SK-N-SH (cell line): ENCODE data around the gene KDSR. TPM values are rescaled to one million over a fixed set of nuclear protein-coding genes. Genes with fewer than 3 reads are reported as not detected.

Experiments
- CTCF ChIA-PET: fragments of 300-600, 350-600 bp; formaldehyde crosslinking; extraction: SDS; loops from one replicate; lab custom pipeline; 2021; lab: Yijun Ruan, JAX
- POLR2A ChIA-PET: fragments of 350-600 bp; sonication (Branson Sonifier 250); formaldehyde crosslinking; extraction: SDS; loops from one replicate; lab custom pipeline; 2020; ENCODE audit warnings: antibody characterized with exemption, inconsistent platforms; lab: Yijun Ruan, JAX
- DNase-seq: peaks from one replicate; pipeline ENCODE4 v3.0.0; 2012
- H2AFZ ChIP-seq: fragments of 200-600 bp; sonication (generic); 2 replicates; pipeline ENCODE4 v1.8.1; 2016; ENCODE audit warnings: antibody characterized with exemption, mild to moderate bottlenecking, low read depth
- H3F3A ChIP-seq: fragments of 200-600 bp; sonication (generic); replicated peaks from 2 replicates; pipeline ENCODE3; 2016; ENCODE audit warnings: antibody characterized with exemption, mild to moderate bottlenecking; ENCODE audit not compliant: insufficient read depth
- H3K27ac ChIP-seq, 2 experiments: fragments of 200-500 bp in 1 of 2; fragments of 200-600 bp in 1 of 2; sonication (Bioruptor generic) in 1 of 2; sonication (generic), shearing (Covaris generic) in 1 of 2; 2 replicates each; pipeline versions ENCODE4 v1.5.1 to v1.6.1; 2014 to 2016; ENCODE audit warnings: low read depth in 2 of 2, inconsistent platforms in 1 of 2, low read length in 1 of 2, mild to moderate bottlenecking in 1 of 2, mixed read lengths in 1 of 2
- H3K27me3 ChIP-seq: fragments of 200-600 bp; sonication (generic), shearing (Covaris generic); 2 replicates; pipeline ENCODE4 v1.6.1; 2016; ENCODE audit warnings: mixed run types; ENCODE audit not compliant: insufficient read depth
- H3K36me3 ChIP-seq, 2 experiments: fragments of 200-500 bp in 1 of 2; fragments of 200-600 bp in 1 of 2; sonication (Bioruptor generic) in 1 of 2; sonication (generic) in 1 of 2; replicated peaks in 1 of 2; 2 replicates each; pipeline versions ENCODE3 to v1.5.1; 2014 to 2016; ENCODE audit warnings: low read length in 1 of 2, mild to moderate bottlenecking in 1 of 2; ENCODE audit not compliant: insufficient read depth in 2 of 2, control insufficient read depth in 1 of 2
- H3K4me1 ChIP-seq, 2 experiments: fragments of 200-500 bp in 1 of 2; fragments of 200-600 bp in 1 of 2; sonication (Bioruptor generic) in 1 of 2; sonication (generic), shearing (Covaris generic) in 1 of 2; 2 replicates each; pipeline versions ENCODE4 v1.5.1 to v1.6.1; 2014 to 2016; ENCODE audit warnings: low read depth in 1 of 2, low read length in 1 of 2, mixed run types in 1 of 2; ENCODE audit not compliant: insufficient read depth in 2 of 2, control insufficient read depth in 1 of 2
- H3K4me2 ChIP-seq: fragments of 200-600 bp; sonication (generic), shearing (Covaris generic); 2 replicates; pipeline ENCODE4 v1.6.1; 2017; ENCODE audit warnings: mixed run types
- H3K4me3 ChIP-seq, 2 experiments: fragments of 200-500 bp in 1 of 2; fragments of 200-600 bp in 1 of 2; sonication (Bioruptor generic) in 1 of 2; sonication (generic), shearing (Covaris generic) in 1 of 2; 2 replicates each; pipeline versions ENCODE4 v1.5.1 to v1.8.1; 2014 to 2016; ENCODE audit warnings: low read depth in 2 of 2, inconsistent platforms in 1 of 2, low read length in 1 of 2, mild to moderate bottlenecking in 1 of 2, mixed read lengths in 1 of 2, moderate library complexity in 1 of 2
- H3K79me2 ChIP-seq: fragments of 200-600 bp; sonication (generic); 2 replicates; pipeline ENCODE4 v1.8.1; 2017; ENCODE audit warnings: mild to moderate bottlenecking; ENCODE audit not compliant: insufficient read depth
- H3K9ac ChIP-seq: fragments of 200-600 bp; sonication (generic); 2 replicates; pipeline ENCODE4 v1.6.1; 2017; ENCODE audit warnings: mixed run types
- H3K9me2 ChIP-seq: fragments of 200-600 bp; sonication (generic); 2 replicates; pipeline ENCODE4 v1.6.1; 2017; ENCODE audit warnings: mixed run types
- H3K9me3 ChIP-seq: fragments of 200-600 bp; sonication (generic); 2 replicates; pipeline ENCODE4 v1.6.1; 2017; ENCODE audit warnings: mixed run types, mild to moderate bottlenecking, moderate library complexity
- H4K20me1 ChIP-seq: fragments of 200-600 bp; sonication (generic); 2 replicates; pipeline ENCODE4 v1.6.1; 2017; ENCODE audit warnings: mild to moderate bottlenecking, mixed run types; ENCODE audit not compliant: insufficient read depth
- EZH2phosphoT487 ChIP-seq: fragments of 200-600 bp; sonication (generic); IDR thresholded peaks from 2 replicates; pipeline ENCODE4 v1.6.1; 2017; ENCODE audit warnings: low read depth, mixed run types, mild to moderate bottlenecking, antibody characterized with exemption, moderate library complexity, borderline replicate concordance
- GATA2 ChIP-seq: sonication (generic); formaldehyde crosslinking; IDR thresholded peaks from 2 replicates; pipeline ENCODE4 v1.5.0; 2020; ENCODE audit warnings: mild to moderate bottlenecking, missing genetic modification reagents
- MAX ChIP-seq: IDR thresholded peaks from 2 replicates; pipeline ENCODE4 v1.4.0; 2012; ENCODE audit warnings: low read depth
- NRF1 ChIP-seq: IDR thresholded peaks from 2 replicates; pipeline ENCODE4 v1.6.1; 2012; ENCODE audit warnings: low read depth, mild to moderate bottlenecking, low read length
- RCOR1 ChIP-seq: fragments of 150-350 bp; IDR thresholded peaks from 2 replicates; pipeline ENCODE4 v1.6.1; 2017; ENCODE audit warnings: antibody characterized with exemption, low read length
- SMC3 ChIP-seq: IDR thresholded peaks from 2 replicates; pipeline ENCODE4 v1.6.1; 2012; ENCODE audit warnings: low read depth, low read length, improper control_type of control experiment
- TCF12 ChIP-seq: IDR thresholded peaks from 2 replicates; pipeline ENCODE4 v1.4.0; 2012
- WGBS: methylation state at CpG from one replicate; pipeline ENCODE4 v1.1.6; 2017; ENCODE audit warnings: low lambda C conversion rate; 5-methylcytosine and 5-hydroxymethylcytosine counted together
- polyA plus RNA-seq, 3 experiments: library from polyadenylated mRNA; depleted of rRNA; stranded (reverse); fragments of >200 nt; gene quantifications; 2 replicates each; pipeline ENCODE4 v1.2.3, GENCODE V29; 2012
- TF ChIP-seq, protein P1 (sequence below): fragments of 150-350 bp; IDR thresholded peaks from 2 replicates; pipeline ENCODE4 v1.6.1; 2017; ENCODE audit warnings: antibody characterized with exemption, low read length, low read depth, borderline replicate concordance

KDSR gene
- polyA plus RNA-seq, 1 of the 3 experiments (the other 2 are of a cell fraction), result 22.3 TPM

DNA sequence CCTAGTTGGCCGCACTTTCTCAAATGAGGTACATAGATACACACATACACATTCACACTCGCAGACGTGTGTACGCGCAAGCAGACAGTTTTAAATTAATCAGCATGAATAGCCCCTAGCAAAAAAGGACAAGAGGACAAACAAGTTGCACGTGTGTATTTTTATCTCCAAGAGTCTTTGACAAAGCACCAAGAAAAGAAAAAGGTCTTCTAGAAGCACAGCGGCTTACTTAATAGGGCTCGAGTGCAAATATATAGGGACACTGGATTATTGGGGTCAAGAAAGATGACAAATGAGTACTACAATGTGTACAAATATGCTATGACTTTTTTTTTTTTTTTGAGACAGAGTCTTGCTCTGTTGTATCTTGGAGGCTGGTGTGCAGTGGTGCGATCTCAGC lies 45.7 kb downstream of the KDSR start:
- Histone ChIP-seq H3F3A (peaks cover 11% of the 10 kb centered on the region), H3K79me2 (no peaks in the 10 kb centered on the region), H4K20me1 (no peaks in the 10 kb centered on the region), H3K4me3 (peak overlapping the region in 1 of 2 experiments; percentile 51; a peak in 2 of 4 replicates), H3K9me2 (no peaks in the 10 kb centered on the region), H2AFZ (peak overlapping the region; percentile 72; the same call in 1 of the 2 replicates), H3K9me3 (no peaks in the 10 kb centered on the region), H3K27ac (peak overlapping the region in 1 of 2 experiments; percentile 90; a peak in 2 of 4 replicates), H3K9ac (no peak overlapping the region), H3K36me3 (no peaks in the 10 kb centered on the region), H3K4me2 (peak overlapping the region; percentile 75; the same call in 1 of the 2 replicates), H3K27me3 (no peaks in the 10 kb centered on the region; the same call in 1 of the 2 replicates), H3K4me1 (peaks cover 5 to 18% of the 10 kb centered on the region in 2 experiments; a peak in 3 of 4 replicates)
- WGBS, result 95% methylated on average over 9 of the region's 9 CpGs
- CTCF ChIA-PET, result interaction anchor here (1.4 to 8.0 kb wide), 6 partner anchors 14 to 306 kb away, joined by 3 to 129 read pairs (median 36); no protein-coding TSS in a partner anchor
- TF ChIP-seq MAX (no peak), TCF12 (no peak), EZH2phosphoT487 (no peak), NRF1 (no peak)
- TF ChIP-seq, protein P1, sequence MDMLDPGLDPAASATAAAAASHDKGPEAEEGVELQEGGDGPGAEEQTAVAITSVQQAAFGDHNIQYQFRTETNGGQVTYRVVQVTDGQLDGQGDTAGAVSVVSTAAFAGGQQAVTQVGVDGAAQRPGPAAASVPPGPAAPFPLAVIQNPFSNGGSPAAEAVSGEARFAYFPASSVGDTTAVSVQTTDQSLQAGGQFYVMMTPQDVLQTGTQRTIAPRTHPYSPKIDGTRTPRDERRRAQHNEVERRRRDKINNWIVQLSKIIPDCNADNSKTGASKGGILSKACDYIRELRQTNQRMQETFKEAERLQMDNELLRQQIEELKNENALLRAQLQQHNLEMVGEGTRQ, result no peak
- DNase-seq, result no peak
- POLR2A ChIA-PET, result no interaction called here

DNA sequence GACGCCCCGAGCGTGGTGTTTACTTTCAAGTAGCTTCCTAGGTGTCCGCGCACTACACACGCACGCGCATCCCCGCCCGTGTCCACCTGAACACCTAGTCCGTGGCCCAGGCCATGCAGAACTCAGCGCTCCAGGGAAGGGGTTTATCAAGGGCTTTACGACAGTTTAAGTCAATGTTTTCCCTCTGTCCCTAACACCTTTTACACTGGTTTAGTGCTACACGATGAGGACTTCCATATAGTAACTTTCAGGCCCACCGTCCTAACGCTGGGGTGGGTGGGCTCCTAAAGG lies 46.1 kb downstream of the KDSR start:
- ChIA-PET POLR2A (no interaction called here), CTCF (interaction anchor here (1.4 to 8.0 kb wide), 3 partner anchors 13 to 306 kb away, joined by 3 to 129 read pairs (median 62); no protein-coding TSS in a partner anchor)
- Histone ChIP-seq H3K4me3 (peak overlapping the region; percentile 51 to 84; a peak in 3 of 4 replicates), H3K4me1 (peaks cover 8 to 18% of the 10 kb centered on the region in 2 experiments; a peak in 3 of 4 replicates), H4K20me1 (no peaks in the 10 kb centered on the region), H3F3A (peaks cover 13% of the 10 kb centered on the region), H3K9me2 (no peaks in the 10 kb centered on the region), H3K27me3 (no peaks in the 10 kb centered on the region; the same call in 1 of the 2 replicates), H3K27ac (peak overlapping the region in 1 of 2 experiments; percentile 90; a peak in 2 of 4 replicates), H3K9me3 (no peaks in the 10 kb centered on the region), H3K9ac (peak overlapping the region; percentile 60; the same call in 1 of the 2 replicates), H3K4me2 (peak overlapping the region; percentile 75)
- WGBS, result 83% methylated on average over 14 of the region's 16 CpGs
- DNase-seq, result no peak
- TF ChIP-seq TCF12 (no peak), MAX (no peak), RCOR1 (no peak), SMC3 (no peak), GATA2 (CRISPR knock-in tag) (no peak)
- TF ChIP-seq, all 33 proteins: peak for 0
- H3K36me3 ChIP-seq, result no peaks in the 10 kb centered on the region
- peak overlapping the region; percentile 72 for H2AFZ ChIP-seq
- H3K79me2 ChIP-seq, result no peaks in the 10 kb centered on the region
